HEK293 (cell line): Measurements from ENCODE around the gene IMMP2L.

Experiments used
- ZNF114 ChIP-seq: fragments of 450-650 bp; formaldehyde crosslinking; IDR thresholded peaks from 2 replicates; pipeline ENCODE4 v1.5.0; 2017; ENCODE audit warnings: missing biosample characterization, missing genetic modification characterization
- ZNF571 ChIP-seq: fragments of 450-650 bp; formaldehyde crosslinking; IDR thresholded peaks from 2 replicates; pipeline ENCODE4 v1.5.0; 2017; ENCODE audit warnings: missing biosample characterization, missing genetic modification characterization
- TF ChIP-seq, protein P1 (sequence below): fragments of 450-650 bp; formaldehyde crosslinking; IDR thresholded peaks from 2 replicates; pipeline ENCODE4 v1.5.1; 2016; ENCODE audit warnings: missing biosample characterization, missing genetic modification characterization
- TF ChIP-seq, protein P2 (sequence below): fragments of 450-650 bp; formaldehyde crosslinking; IDR thresholded peaks from 2 replicates; pipeline ENCODE4 v1.5.1; 2016; ENCODE audit warnings: missing biosample characterization, missing genetic modification characterization, borderline replicate concordance
- TF ChIP-seq, protein P3 (sequence below): fragments of 450-650 bp; formaldehyde crosslinking; conservative IDR thresholded peaks from 2 replicates; pipeline ENCODE4 v1.5.1; 2016; ENCODE audit warnings: low read depth, missing biosample characterization, missing genetic modification characterization

DNA sequence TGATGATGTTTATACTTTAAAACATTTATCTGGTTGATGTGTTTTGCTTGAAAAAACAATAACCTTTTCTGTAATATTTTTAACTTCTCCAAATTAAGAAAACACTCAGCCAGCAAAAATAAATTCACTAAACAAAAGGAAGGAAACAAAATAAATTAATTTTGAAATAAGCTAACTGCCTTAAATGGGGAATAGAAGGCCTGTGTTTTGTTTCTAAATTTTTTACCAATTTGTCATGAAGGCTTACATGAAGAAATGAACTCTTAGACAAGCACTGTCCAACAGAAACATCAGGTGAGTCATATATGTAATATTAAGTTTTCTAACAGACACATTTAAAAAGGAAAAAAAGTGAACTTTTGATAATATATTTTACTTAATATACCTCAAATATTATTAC lies 402.9 kb downstream of the IMMP2L start:
- TF ChIP-seq, protein P1, sequence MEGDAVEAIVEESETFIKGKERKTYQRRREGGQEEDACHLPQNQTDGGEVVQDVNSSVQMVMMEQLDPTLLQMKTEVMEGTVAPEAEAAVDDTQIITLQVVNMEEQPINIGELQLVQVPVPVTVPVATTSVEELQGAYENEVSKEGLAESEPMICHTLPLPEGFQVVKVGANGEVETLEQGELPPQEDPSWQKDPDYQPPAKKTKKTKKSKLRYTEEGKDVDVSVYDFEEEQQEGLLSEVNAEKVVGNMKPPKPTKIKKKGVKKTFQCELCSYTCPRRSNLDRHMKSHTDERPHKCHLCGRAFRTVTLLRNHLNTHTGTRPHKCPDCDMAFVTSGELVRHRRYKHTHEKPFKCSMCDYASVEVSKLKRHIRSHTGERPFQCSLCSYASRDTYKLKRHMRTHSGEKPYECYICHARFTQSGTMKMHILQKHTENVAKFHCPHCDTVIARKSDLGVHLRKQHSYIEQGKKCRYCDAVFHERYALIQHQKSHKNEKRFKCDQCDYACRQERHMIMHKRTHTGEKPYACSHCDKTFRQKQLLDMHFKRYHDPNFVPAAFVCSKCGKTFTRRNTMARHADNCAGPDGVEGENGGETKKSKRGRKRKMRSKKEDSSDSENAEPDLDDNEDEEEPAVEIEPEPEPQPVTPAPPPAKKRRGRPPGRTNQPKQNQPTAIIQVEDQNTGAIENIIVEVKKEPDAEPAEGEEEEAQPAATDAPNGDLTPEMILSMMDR (tag by site-specific recombination) = no peak
- TF ChIP-seq, protein P2, sequence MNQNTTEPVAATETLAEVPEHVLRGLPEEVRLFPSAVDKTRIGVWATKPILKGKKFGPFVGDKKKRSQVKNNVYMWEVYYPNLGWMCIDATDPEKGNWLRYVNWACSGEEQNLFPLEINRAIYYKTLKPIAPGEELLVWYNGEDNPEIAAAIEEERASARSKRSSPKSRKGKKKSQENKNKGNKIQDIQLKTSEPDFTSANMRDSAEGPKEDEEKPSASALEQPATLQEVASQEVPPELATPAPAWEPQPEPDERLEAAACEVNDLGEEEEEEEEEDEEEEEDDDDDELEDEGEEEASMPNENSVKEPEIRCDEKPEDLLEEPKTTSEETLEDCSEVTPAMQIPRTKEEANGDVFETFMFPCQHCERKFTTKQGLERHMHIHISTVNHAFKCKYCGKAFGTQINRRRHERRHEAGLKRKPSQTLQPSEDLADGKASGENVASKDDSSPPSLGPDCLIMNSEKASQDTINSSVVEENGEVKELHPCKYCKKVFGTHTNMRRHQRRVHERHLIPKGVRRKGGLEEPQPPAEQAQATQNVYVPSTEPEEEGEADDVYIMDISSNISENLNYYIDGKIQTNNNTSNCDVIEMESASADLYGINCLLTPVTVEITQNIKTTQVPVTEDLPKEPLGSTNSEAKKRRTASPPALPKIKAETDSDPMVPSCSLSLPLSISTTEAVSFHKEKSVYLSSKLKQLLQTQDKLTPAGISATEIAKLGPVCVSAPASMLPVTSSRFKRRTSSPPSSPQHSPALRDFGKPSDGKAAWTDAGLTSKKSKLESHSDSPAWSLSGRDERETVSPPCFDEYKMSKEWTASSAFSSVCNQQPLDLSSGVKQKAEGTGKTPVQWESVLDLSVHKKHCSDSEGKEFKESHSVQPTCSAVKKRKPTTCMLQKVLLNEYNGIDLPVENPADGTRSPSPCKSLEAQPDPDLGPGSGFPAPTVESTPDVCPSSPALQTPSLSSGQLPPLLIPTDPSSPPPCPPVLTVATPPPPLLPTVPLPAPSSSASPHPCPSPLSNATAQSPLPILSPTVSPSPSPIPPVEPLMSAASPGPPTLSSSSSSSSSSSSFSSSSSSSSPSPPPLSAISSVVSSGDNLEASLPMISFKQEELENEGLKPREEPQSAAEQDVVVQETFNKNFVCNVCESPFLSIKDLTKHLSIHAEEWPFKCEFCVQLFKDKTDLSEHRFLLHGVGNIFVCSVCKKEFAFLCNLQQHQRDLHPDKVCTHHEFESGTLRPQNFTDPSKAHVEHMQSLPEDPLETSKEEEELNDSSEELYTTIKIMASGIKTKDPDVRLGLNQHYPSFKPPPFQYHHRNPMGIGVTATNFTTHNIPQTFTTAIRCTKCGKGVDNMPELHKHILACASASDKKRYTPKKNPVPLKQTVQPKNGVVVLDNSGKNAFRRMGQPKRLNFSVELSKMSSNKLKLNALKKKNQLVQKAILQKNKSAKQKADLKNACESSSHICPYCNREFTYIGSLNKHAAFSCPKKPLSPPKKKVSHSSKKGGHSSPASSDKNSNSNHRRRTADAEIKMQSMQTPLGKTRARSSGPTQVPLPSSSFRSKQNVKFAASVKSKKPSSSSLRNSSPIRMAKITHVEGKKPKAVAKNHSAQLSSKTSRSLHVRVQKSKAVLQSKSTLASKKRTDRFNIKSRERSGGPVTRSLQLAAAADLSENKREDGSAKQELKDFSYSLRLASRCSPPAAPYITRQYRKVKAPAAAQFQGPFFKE (tag by site-specific recombination) = no peak
- TF ChIP-seq ZNF571 (tag by site-specific recombination) (no peak), ZNF114 (tag by site-specific recombination) (no peak)
- TF ChIP-seq, protein P3, sequence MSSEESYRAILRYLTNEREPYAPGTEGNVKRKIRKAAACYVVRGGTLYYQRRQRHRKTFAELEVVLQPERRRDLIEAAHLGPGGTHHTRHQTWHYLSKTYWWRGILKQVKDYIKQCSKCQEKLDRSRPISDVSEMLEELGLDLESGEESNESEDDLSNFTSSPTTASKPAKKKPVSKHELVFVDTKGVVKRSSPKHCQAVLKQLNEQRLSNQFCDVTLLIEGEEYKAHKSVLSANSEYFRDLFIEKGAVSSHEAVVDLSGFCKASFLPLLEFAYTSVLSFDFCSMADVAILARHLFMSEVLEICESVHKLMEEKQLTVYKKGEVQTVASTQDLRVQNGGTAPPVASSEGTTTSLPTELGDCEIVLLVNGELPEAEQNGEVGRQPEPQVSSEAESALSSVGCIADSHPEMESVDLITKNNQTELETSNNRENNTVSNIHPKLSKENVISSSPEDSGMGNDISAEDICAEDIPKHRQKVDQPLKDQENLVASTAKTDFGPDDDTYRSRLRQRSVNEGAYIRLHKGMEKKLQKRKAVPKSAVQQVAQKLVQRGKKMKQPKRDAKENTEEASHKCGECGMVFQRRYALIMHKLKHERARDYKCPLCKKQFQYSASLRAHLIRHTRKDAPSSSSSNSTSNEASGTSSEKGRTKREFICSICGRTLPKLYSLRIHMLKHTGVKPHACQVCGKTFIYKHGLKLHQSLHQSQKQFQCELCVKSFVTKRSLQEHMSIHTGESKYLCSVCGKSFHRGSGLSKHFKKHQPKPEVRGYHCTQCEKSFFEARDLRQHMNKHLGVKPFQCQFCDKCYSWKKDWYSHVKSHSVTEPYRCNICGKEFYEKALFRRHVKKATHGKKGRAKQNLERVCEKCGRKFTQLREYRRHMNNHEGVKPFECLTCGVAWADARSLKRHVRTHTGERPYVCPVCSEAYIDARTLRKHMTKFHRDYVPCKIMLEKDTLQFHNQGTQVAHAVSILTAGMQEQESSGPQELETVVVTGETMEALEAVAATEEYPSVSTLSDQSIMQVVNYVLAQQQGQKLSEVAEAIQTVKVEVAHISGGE = no peak
